Measurements from ENCODE around the gene PDSS2.
"Not testable (repeated sequence)": the region's sequence is repeated elsewhere in the genome, so short reads cannot be mapped to it uniquely, and the experiment has no call there.

DNA sequence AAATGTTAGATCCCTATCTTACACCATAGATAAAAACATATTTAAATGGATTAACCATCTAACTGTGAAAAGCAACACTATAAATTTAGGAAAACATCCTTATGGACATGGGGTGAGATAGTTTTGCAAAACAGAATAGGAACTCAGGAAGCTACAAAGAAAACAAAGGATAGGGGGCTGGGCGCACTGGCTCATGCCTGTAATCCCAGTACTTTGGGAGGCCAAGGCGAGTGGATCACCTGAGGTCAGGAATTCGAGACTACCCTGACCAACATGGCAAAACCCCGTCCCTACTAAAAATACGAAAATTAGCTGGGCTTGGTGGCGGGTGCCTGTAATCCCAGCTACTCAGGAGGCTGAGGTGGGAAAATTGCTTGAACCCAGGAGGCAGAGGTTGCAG, 173.7 kb downstream of the PDSS2 start:
- TF ChIP-seq, protein P1, sequence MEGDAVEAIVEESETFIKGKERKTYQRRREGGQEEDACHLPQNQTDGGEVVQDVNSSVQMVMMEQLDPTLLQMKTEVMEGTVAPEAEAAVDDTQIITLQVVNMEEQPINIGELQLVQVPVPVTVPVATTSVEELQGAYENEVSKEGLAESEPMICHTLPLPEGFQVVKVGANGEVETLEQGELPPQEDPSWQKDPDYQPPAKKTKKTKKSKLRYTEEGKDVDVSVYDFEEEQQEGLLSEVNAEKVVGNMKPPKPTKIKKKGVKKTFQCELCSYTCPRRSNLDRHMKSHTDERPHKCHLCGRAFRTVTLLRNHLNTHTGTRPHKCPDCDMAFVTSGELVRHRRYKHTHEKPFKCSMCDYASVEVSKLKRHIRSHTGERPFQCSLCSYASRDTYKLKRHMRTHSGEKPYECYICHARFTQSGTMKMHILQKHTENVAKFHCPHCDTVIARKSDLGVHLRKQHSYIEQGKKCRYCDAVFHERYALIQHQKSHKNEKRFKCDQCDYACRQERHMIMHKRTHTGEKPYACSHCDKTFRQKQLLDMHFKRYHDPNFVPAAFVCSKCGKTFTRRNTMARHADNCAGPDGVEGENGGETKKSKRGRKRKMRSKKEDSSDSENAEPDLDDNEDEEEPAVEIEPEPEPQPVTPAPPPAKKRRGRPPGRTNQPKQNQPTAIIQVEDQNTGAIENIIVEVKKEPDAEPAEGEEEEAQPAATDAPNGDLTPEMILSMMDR (IDR thresholded peaks at IDR 0.05; ENCODE audit: borderline replicate concordance, extremely low read depth, low read length, poor library complexity, severe bottlenecking): not testable (repeated sequence)
- TF ChIP-seq EZH2 (IDR thresholded peaks at IDR 0.05; ENCODE audit: borderline replicate concordance, low read depth, low read length, severe bottlenecking): not testable (repeated sequence)
